T-helper 1 cell (primary cell): ENCODE measurements around the gene AFG1L.
A peak's percentile ranks its signal among the peaks of the same experiment; 100 is the strongest.
"Not testable (repeated sequence)": the region's sequence is repeated elsewhere in the genome, so short reads cannot be mapped to it uniquely, and the experiment has no call there.

Experiments used
- DNase-seq, 5 donors: peaks; one replicate each; pipeline ENCODE4 v3.0.0-alpha.2; 2012 to 2020
- total RNA-seq, 4 donors: gene quantifications; one replicate each; lab custom pipeline; 2026; lab: John Stamatoyannopoulos, UW

The AFG1L gene
- 2.5 to 10.2 (median 5.9) reads per million in 4 donors for total RNA-seq

GRCh38 chr6:108294727-108295625, at the start of gene AFG1L:
TSS of gene AFG1L (plus strand) at chr6:108295054. CDS start at chr6:108295080, 26 bp downstream.
- DNase-seq = peak; percentile 70 to 84 (median 79)

GRCh38 chr6:108245095-108245494, 49.8 kb upstream of the AFG1L start:
- DNase-seq = not testable (repeated sequence)

GRCh38 chr6:108247965-108248536, 46.8 kb upstream of the AFG1L start:
- no peak for DNase-seq

GRCh38 chr6:108250240-108250866, 44.5 kb upstream of the AFG1L start:
- DNase-seq = no peak

GRCh38 chr6:108251252-108251651, 43.6 kb upstream of the AFG1L start:
- DNase-seq = no peak

GRCh38 chr6:108252055-108252454, 42.8 kb upstream of the AFG1L start:
- no peak for DNase-seq

GRCh38 chr6:108253241-108253640, 41.6 kb upstream of the AFG1L start:
- no peak for DNase-seq

GRCh38 chr6:108254433-108255410, 40.1 kb upstream of the AFG1L start:
- DNase-seq = no peak

GRCh38 chr6:108260126-108260808, 34.6 kb upstream of the AFG1L start:
- DNase-seq = peak in 3 of 5 donors; percentile 3 to 23 (median 13)

GRCh38 chr6:108260809-108261569, 33.9 kb upstream of the AFG1L start, which contains the start of gene SNX3:
TSS of gene SNX3 (minus strand) at chr6:108261040. CDS start at chr6:108260921, 119 bp downstream.
- peak; percentile 72 to 94 (median 79) for DNase-seq

GRCh38 chr6:108263371-108263770, 31.5 kb upstream of the AFG1L start:
- no peak for DNase-seq

- DNase-seq = no peak
Measured at GRCh38 chr6:108268845-108269244, 26.0 kb upstream of the AFG1L start.

- not testable (repeated sequence) for DNase-seq
Measured at GRCh38 chr6:108269955-108270354, 24.9 kb upstream of the AFG1L start.

- DNase-seq = no peak
Measured at GRCh38 chr6:108274546-108274945, 20.3 kb upstream of the AFG1L start.

- DNase-seq = no peak
Measured at GRCh38 chr6:108275976-108276375, 18.9 kb upstream of the AFG1L start.

- no peak for DNase-seq
Measured at GRCh38 chr6:108277295-108277694, 17.6 kb upstream of the AFG1L start.

- DNase-seq = no peak
Measured at GRCh38 chr6:108277831-108278230, 17.0 kb upstream of the AFG1L start.

- DNase-seq = no peak
Measured at GRCh38 chr6:108285381-108285780, 9.5 kb upstream of the AFG1L start.

- DNase-seq = no peak
Measured at GRCh38 chr6:108286366-108286765, 8.5 kb upstream of the AFG1L start.

GRCh38 chr6:108287373-108287772, 7.5 kb upstream of the AFG1L start:
- DNase-seq = no peak

- peak in 1 of 5 donors; percentile 29 for DNase-seq
Measured at GRCh38 chr6:108288742-108289141, 6.1 kb upstream of the AFG1L start.
